ENCODE measurements around the gene FAM81A.
"Not testable (repeated sequence)": the region's sequence is repeated elsewhere in the genome, so short reads cannot be mapped to it uniquely, and the experiment has no call there.

FAM81A gene

DNA sequence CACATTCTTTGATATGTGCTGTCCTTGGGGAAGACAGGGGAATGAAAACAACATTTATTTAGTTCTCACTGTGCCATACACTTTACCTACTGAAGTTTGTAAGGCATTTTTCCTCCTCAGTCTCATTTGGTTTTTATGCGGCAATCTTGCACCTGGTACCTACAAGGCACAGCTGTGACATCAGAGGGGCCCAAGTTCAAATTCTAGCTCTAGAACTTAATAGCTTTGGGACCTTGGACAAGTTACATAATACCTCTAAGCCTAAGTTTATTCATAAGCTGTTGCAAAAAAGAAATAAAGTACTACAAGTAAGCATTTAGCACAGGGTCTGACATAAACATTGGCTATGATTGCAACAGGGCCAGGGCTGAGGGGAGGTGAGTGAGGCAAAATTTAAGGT is 5.6 kb upstream of the FAM81A start:
- no peak for DNase-seq

DNA sequence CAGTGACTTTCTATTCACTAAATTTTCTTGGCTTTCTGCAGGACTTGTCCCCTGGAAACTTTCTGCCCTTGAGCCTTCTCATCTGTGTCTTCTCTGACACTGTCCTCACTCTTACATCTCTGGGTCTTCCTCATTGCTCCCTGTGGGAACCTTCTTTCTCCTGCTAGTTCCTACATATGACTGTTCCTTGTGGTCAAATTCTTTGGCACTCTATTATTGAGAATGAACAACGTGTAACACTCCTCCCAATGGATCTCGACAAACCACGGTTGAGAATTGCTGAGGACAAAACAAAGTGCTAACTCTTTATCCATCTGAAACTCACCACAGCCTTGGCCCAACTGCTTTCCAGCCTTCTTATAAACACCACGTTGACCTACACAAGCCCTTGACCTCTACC is 3.5 kb upstream of the FAM81A start:
- DNase-seq: no peak

DNA sequence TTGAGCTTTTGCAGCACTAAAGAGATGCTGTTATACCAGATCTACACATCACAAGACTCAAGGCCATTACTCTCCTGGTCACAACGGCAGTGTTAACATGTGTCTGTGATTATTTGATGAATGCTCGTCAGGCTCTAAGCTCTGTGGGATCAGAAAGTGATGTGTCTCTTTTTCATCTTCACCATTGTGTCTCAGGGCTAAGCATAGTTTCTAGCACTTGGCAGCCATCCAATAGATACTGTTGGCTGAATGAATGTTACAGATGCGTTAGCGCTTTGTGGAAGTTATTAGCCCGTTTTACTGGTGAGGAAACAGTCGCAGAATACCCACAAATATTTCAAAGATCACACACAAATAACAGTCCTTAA is 1.2 kb upstream of the FAM81A start:
- no peak for DNase-seq

DNA sequence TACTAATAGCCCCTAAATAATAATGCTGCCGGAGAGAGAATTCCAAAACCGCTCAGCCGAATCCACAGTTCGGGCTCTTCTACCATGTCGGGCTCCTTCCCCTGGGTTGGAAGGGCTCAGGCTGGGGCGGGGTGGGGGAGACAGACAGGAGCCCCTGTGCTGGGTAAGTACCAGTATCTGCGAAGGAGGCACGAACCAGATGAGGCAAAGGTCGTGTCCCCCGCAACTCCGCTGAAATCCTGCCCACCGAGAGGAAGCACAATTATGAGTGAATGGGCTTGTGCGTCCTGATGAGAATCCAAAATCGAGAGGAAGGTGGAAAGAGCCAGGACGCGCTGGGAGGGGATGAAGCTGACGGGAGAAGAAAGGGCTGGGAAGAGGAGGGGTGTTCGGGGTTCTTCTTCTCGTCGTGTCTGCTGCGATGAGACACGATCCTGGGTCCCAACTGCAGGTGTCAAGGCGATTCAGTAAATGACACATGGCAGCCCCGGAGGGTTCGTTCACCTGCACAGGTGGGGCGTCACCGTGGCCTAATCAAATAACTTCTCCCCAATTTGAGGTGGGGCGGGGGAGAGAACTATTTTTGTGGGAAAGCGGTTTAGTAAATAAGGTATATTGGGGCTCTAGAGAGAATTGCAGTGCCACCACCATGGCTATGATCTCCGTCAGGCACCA is 707 bp upstream of the FAM81A start:
- no peak for DNase-seq

DNA sequence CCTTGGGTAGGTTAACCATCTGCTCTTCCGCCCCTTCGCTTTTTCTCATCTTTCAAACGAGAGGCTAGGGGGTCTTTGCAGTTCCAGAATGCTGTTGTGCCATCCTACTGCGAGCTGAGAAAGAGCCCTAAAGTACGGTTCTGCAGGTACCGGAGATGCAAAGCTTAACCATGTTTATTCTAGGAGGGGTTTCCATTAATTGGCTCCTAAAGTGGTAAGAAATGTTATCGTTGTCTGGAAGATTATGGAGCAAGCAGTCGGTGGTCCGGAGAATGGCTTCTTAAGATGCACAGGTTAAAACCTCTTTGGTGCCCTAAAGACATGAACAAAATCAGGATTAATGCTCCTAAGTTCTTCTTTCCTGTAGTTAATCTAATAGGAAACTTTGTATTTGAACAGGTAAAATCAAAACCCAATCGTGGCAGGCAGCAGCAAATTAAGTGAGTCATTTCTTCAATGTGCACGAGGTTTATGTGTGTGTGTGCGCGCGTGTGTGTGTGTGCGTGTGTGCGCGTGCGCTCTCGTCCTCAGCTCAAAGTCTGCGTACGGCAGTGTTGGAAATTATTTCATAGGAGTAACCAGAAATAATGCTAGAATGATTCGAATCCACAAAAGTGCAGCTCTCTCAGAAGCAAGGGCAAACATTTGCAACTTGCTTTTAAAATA is 772 bp downstream of the FAM81A start:
- DNase-seq: no peak

DNA sequence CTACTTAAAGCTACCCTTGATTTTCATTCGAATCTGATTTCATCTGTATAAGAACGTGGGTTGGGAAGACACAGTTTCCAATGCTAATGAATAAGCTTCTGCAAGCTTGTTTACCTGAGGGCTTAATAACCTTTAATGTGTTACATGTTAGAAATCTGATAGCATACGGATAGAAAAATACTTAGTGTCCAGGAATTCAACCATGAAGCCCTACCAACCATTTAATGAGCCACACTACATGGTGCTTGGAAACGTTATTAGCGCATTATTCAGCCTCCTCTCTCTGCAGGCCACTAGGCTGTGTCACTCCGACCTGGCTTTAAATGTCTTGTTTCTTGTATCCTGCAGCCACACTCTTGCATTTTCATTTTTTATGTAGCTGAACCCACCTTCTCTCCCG is 1.6 kb downstream of the FAM81A start:
- no peak for DNase-seq

DNA sequence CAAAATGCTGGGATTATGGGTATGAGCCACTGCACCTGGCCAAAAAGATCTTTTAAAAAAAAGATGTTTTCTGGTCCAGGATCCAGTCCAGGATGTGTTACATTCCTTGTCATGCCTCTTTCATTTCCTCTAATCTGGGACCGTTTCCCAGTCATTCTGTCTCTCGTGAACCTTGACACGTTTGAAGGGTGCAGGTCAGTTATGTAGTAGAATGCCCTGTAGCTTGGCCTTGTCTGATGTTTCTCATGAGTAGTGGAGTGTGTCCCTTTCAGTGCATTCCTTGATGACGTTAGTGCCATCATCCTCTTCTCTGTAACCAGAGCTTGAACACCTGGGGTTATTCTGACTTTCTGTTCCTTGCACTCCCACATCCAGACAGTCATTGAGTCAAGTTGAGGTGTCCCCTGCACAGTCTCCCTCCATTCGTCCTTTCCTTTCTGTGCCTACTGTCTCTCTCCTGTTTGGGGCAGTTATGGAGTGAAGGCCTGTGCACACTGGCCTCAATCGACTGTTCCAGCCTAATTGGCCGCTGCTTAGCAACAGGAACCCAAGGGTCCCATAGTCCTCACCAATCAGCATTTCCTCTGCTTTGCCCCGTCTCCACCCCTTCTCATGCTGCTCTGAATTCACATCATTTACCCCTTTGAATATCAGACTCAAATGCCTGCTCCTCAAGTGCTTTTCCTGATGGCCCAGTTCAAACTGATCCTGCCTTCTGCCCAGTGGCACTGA is 5.5 kb downstream of the FAM81A start:
- no peak for DNase-seq

DNA sequence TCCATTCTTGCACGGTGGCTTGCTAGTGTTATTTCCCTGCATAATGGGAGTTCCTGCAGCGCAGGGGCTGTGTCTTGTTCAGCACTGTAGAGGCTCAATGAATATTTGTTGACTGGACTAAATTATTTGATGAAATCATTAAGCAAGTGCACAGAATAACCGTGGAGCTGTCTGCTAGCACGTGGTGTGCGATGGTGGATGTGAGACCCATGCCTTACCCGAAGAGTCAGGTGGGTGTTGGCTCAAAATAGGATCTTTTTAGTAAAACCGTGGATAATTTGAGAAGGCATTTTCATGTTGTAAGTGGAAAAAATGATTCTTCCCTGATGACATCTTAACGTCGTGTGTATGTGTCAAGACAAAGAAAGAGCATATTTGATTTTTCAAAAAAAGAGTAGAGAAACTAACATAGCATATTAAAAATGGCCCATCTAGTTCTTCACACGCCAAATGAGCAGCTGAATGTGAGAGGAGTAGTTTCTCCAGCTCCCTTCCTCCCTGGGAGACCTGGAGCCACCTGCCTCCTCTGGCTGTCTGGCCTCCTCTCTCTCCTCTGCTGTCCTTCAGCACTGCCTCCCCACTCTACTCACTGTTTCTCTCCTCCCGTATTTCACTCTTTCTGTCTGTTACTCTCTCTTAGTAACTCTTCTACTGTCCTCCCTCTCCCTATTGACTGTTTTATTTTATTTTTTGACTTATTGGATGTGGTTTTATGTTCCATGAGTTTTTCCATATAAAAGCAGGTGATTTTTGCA is 6.3 kb downstream of the FAM81A start:
- no peak for DNase-seq

DNA sequence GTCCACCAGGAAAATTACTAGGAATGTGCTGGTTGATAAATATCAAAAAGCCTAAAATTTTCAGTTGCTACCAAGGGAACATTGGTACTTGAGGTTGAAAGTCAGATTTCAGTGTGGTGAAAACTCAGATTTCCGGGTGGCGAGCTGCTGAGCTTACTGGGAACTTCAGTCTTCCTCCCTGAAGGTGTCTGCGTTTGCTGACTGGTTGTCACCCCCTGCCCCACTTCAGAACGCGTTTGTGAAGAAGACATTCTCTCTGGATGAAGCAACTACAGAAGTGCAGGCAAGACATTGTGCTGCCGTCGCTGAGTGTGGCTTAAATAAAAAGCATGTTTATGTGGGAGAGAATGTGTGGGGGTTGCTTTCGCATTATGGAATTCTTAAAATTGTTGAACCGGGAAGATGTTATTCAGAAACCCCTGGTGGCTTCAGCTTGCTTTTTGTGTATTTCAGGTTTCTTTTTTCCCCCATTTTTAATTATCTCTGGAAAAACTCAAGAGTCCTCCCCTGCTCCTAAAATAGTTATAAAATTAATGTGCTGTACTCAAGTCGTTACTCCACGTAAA is 7.1 kb downstream of the FAM81A start:
- DNase-seq: no peak

DNA sequence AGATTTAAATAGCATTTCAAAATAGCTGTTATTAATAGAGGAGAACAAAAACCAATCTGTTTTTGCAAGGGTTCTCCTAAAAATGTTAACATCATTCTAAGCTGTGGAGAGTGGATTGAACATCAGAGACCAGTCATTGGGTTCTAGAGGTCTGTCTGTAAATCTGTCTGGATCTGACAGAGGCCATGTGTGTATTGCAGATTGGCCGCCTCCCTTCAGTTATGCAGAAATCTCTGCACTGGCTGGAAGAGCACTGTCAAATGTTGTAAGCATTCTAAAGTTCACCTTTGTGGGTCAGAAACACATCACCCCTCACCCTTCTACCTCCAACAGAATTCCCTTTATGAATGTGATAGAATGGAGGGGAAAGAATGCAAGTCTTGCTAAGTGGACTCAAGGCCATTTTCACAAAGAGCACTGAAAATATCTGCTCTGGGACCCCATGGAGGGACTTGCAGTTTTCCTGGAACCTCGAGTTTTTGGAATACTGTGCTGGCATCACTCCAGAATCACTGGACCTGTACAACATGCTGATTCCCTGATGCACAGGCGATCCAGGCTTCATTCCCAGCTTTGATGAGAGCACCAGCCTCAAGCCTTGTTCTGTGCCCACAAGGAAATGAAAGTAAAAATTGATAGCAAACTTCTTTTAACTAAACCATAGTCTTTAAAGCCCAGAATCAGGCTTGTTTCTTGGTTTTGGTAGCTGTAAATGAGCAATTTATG is 8.4 kb downstream of the FAM81A start:
- no peak for DNase-seq

DNA sequence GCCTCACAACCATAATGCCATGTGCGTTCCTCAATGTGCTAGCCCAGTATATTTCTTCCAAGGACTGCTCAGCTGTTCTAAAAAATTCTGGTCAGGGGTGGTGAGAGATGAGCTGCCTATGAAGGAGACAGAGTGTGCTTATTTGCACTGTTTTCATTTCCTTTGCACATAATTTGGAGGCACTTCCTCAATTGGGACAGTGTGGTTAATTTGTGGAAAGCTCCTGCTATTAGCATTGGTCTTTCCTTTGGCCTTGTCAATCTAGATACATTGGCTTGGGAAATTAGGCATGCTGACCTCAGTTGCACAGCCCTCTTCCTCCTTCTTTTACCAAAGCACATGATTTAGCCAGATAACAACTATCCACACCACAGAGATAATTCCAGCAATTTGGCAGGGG is 9.4 kb downstream of the FAM81A start:
- no peak for DNase-seq

DNA sequence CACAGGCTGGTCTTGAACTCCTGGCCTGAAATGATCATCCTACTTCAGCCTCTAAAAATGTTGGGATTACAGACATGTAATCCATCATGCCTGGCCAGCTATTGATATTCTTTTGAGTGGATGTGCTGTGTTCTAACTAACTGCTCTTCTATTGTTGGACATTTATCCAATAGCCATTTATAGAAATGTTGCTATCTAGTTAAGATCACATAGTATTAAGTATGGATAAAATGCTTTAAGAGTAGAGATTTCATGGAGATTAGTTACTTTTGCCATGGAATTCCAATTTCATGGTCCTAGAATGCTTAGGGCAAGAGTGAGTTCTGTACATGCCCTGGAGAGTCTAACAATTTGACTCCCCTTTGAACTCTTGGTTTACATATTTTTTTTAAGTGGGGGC is 10.9 kb downstream of the FAM81A start:
- DNase-seq: no peak

DNA sequence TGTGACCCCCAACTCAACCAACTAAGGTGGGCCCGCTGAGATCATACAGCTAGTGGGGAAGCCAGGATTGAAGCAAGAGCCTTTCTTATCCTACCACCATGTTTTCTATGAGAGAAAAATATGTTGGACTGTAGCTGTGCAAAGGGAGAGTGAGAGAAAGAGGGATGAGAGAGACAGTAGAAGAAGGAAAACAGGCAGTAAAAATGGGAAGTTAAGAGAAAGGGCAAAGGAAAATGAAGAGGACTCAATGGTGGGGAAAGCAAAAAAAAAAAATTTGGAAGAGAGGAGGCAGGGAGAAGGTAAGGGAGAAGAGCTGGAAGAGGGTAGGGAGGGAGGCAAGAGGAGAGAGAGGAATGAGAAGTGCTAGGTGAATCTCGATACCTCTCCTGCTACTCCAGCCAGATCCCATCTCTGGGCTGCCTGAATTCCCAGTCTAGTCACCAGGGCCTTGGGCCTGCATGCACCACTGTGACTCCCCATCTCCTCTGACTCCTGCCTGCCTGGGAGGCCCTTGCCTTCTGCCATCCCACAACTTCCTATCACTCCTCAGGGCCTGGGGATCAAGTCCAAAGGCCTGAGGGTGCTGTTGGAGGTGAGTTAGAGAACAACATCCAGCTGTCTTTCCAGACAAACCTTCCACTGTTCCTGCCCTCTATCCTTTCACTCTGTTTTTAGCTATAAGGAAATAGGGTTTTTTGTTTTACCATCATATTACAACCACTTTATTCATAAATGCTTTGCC is 15.7 kb downstream of the FAM81A start:
- DNase-seq: no peak

DNA sequence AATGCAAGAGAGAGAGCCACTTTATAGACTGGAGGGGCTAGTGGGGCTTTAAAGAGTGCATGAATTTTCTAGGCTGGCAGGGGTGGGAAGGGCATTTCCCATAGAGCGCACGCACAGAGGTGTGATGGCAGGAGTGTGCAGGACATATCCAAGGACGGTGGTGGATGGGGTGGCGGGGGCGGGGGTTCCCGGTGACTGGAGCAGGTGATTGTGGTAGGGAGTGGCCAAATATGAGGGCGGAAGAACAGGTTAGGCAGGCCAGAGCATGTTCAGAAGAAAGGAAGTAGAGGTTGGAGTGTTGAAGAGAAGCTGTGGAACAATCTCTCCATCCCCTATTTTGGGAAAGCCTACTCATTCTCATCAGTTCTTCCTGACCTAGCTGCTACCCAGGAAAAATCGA is 18.1 kb downstream of the FAM81A start:
- no peak for DNase-seq

DNA sequence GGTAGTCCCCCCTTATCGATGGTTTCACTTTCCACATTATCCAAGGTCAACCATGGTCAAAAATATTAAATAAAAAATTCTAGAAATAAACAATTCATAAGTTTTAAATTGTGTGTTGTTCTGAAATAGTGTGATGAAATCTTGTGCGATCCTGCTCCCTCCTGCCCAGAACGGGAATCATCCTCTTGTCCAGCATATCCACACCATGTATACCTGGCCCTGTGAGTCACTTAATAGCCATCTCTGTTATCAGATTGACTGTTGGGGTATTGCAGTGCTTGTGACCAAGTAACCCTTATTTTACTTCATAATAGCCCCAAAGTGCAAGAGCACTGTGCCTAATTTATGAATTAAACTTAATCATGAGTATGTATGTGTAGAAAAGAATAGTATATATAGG is 19.1 kb downstream of the FAM81A start:
- DNase-seq: no peak

DNA sequence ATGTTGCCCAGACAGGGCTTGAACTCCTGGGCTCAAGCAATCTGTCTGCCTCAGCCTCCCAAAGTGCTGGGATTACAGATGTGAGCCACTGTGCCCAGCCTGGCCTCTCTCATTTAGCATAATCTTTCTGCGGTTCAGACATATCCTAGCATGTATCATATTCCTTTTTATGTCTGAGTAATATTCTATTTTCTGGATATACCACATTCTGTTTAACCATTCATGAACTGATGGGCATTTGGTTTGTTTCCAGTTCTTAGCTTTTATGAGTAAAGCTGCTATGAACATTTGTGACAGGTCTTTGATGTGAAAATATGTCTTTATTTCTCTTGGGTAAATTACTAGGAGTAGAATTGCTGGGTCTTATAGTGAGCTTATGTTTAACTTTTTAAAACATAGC is 23.5 kb downstream of the FAM81A start:
- DNase-seq: no peak

DNA sequence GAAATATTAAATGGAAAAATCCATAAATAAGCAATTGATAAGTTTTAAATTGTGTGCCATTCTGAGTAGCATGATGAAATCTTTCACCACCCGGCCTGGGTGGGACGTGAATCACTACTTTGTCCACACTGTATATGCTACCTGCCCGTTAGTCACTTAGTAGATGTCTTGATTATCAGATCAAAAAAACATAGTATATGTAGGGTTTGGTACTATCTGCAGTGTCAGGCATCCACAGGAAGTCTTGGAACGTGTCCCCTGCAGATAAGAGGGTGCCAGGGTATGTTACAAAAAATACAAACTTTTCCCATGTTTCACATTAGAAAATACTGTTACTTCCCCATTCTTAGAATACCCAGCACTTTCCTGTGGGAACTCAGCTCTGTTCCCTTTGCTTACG is 35.2 kb downstream of the FAM81A start:
- DNase-seq: no peak

DNA sequence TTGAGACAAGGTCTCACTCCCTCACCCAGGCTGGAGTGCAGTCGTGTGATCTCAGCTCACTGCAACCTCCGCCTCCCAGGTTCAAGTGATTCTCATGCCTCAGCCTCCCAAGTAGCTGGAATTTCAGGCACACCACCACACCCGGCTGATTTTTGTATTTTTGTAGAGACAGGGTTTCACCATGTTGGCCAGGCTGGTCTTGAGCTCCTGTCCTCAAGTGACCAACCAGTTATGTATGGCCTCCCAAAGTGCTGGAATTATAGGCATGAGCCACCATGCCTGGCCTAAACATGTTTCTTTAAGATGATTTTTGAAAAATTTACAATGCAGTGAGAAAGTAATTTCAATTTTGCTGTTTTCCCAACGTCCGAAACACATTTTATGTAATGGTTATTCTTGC is 37.2 kb downstream of the FAM81A start:
- not testable (repeated sequence) for DNase-seq

DNA sequence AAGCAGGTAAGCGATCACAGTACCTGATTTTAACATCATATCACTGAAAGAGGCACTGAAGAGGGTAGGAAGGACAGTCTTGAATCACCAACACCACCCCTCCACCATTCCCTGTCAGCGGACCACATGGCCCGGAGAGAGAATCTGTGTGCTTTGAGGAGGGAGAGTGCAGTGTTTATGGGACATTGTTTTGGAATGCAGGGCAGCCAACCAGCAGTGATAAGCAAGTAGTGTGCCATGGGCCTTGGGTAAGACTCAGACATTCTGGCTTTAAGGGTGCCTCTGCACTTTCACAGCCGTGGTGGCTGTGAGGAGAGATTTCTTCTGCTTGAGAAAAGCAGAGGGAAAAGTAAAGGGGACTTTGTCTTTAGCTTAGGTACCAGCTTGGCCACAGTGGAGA is 46.4 kb downstream of the FAM81A start:
- no peak for DNase-seq

DNA sequence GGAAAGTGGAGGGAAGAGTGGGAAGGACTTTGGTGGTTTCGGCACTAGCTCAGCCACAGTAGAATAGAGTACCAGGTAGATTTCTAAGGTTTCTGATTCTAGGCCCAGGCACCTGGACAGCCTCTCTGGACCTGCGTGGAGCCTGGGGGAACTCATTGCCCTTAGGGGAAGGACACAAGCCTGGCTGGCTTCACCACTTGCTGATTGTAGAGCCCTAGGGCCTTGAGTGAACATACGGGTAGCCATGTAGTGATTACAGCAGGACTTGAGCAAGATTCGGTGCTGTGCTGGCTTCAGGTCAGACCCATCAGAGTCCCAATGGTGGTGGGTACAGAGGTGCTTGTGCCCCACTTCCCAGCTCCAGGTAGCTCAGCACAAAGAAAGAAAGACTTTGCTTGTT is 47.0 kb downstream of the FAM81A start:
- DNase-seq: no peak

DNA sequence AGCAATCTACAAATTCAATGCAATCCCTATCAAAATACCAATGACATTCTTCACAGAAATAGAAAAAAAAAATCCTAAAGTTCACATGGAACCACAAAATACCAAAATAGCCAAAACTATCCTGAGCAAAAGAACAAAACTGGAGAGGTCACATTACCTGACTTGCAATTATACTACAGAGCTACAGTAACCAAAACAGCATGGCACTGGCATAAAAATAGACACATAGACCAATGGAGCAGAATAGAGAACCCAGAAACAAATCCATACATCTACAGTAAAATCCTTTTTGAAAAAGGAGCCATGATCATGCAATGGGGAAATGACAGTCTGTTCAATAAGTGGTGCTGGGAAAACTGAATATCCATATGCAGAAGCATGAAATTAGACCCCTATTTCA is 51.5 kb downstream of the FAM81A start:
- not testable (repeated sequence) for DNase-seq

DNA sequence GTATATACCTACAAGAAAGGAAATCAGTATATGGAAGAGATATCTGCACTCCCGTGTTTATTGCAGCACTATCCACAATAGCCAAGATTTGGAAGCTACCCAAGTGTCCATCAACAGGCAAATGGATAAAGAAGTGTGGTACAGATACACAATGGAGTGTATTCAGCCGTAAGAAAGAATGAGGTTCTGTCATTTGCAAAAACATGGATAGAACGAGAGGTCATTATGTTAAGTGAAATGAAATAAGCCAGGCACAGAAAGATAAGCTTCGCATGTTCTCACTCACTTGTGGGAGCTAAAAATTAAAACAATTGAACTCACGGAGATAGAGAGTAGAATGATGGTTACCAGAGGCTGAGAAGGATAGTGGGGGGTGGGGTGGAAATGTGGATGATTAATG is 53.1 kb downstream of the FAM81A start:
- DNase-seq: no peak
